WTC11 (cell line): ENCODE measurements around the gene ANKRD30B. TPM values are rescaled to one million over a fixed set of nuclear protein-coding genes. Genes with fewer than 3 reads are reported as not detected.
"Not testable (repeated sequence)": the region's sequence is repeated elsewhere in the genome, so short reads cannot be mapped to it uniquely, and the experiment has no call there.

Experiments
- ATAC-seq: fragments of 200-7000 bp; cut with Tn5 transposase; 2 replicates; pipeline ENCODE4 v1.10.0; 2021; ENCODE audit warnings: mild to moderate bottlenecking, moderate library complexity
- CTCF ChIA-PET: fragments of 300-600 bp; sonication (Branson Sonifier 250); formaldehyde crosslinking; loops from one replicate; lab custom pipeline; 2021; ENCODE audit warnings: antibody characterized with exemption; lab: Charles Lee
- POLR2A ChIA-PET: fragments of 350-600 bp; sonication (Branson Sonifier 250); formaldehyde crosslinking; loops from one replicate; lab custom pipeline; 2021; ENCODE audit warnings: antibody characterized with exemption; lab: Charles Lee
- DNase-seq: peaks from one replicate; pipeline ENCODE4 v3.0.0; 2021; ENCODE audit warnings: low spot score
- H3K27ac Mint-ChIP-seq: 2 replicates; pipeline ENCODE4 v1.8.0; 2021; ENCODE audit warnings: mixed read lengths
- H3K27me3 Mint-ChIP-seq: 2 replicates; pipeline ENCODE4 v1.8.0; 2021; ENCODE audit warnings: low read depth, mild to moderate bottlenecking, moderate library complexity, mixed read lengths
- H3K36me3 Mint-ChIP-seq: 2 replicates; pipeline ENCODE4 v1.8.0; 2021; ENCODE audit warnings: mixed read lengths
- H3K4me1 Mint-ChIP-seq: 2 replicates; pipeline ENCODE4 v1.8.0; 2022; ENCODE audit warnings: mixed read lengths
- H3K4me3 Mint-ChIP-seq: 2 replicates; pipeline ENCODE4 v1.8.0; 2021; ENCODE audit warnings: mild to moderate bottlenecking, moderate library complexity, mixed read lengths
- H3K9me3 Mint-ChIP-seq: 2 replicates; pipeline ENCODE4 v1.8.0; 2021; ENCODE audit warnings: mixed read lengths
- total RNA-seq: library from RNA; stranded (reverse); gene quantifications from 3 replicates; pipeline ENCODE4 v1.2.3, GENCODE V29; 2021

Gene ANKRD30B
- total RNA-seq, 1 experiment from 2014 or later = not detected

GRCh38 chr18:14796876-14797275, 48.9 kb downstream of the ANKRD30B start:
- Mint-ChIP-seq H3K36me3 (peaks cover 21% of the 10 kb centered on the region), H3K9me3 (peaks cover 41% of the 10 kb centered on the region)
- ATAC-seq, H3K27ac Mint-ChIP-seq, POLR2A ChIA-PET, H3K4me1 Mint-ChIP-seq, H3K4me3 Mint-ChIP-seq, DNase-seq, CTCF ChIA-PET, H3K27me3 Mint-ChIP-seq: not testable (repeated sequence)

DNA sequence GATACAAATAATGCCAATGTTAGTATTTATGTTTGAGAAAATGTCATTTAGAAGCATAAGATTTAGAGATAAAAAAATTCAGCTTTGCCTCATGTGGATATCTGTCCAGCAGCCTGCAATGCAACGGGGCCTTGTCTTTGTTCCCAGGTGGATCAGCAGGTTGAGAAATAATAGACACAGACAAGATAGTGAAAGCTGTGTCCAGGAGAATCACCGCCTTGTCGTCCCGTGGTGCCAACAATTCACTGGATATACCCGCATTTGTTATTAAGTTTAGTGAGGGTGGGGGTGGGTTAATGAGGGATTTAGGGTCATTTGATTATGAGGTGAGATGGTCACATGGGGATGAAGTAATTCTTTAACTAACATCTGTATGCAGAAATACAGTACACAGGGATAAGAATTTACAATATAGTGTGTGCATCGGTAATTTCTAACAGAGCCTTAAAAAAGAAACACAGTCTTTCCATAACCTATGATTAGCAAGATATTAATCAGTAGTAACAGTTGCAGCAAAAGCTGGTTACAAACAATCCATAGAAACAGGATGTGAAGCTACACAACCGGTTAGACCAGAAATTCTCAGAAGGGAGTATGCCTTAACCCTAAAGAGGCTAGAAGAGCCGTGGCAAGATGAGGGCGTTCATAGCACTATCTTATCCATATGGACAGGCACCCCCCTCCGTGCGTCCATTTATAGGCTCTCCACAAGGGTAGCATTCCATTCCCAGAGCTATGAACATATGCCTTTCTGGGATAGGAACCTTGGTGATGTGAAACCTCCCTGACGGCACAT, 50.2 kb downstream of the ANKRD30B start:
- H3K27me3 Mint-ChIP-seq, ATAC-seq, CTCF ChIA-PET, POLR2A ChIA-PET, H3K4me3 Mint-ChIP-seq, H3K4me1 Mint-ChIP-seq, DNase-seq, H3K27ac Mint-ChIP-seq: not testable (repeated sequence)
- H3K36me3 Mint-ChIP-seq = peaks cover 15% of the 10 kb centered on the region
- H3K9me3 Mint-ChIP-seq = peaks cover 35% of the 10 kb centered on the region

DNA sequence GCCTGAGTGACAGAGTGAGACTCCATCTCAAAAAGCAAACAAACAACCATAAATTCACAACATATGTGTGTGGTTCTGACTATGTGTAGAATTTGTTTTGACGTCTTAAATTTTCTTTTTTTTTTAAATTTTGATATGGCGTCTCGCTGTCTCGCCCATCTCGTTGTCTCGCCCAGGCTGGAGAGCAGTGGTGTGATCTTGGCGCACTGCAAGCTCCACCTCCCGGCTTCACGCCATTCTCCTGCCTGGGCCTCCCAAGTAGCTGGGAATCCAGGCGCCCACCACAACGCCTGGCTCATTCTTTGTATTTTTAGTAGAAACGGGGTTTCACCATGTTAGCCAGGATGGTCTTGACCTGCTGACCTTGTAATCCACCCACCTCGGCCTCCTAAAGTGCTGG, 63.1 kb downstream of the ANKRD30B start:
- DNase-seq, H3K4me1 Mint-ChIP-seq, H3K4me3 Mint-ChIP-seq, POLR2A ChIA-PET, H3K27me3 Mint-ChIP-seq, CTCF ChIA-PET, ATAC-seq, H3K27ac Mint-ChIP-seq: not testable (repeated sequence)
- Mint-ChIP-seq H3K9me3 (peaks cover 21% of the 10 kb centered on the region), H3K36me3 (peaks cover 25% of the 10 kb centered on the region)

- H3K27ac Mint-ChIP-seq, CTCF ChIA-PET, H3K27me3 Mint-ChIP-seq, DNase-seq, POLR2A ChIA-PET, H3K4me3 Mint-ChIP-seq, H3K4me1 Mint-ChIP-seq, ATAC-seq: not testable (repeated sequence)
- peaks cover 39% of the 10 kb centered on the region for H3K9me3 Mint-ChIP-seq
- H3K36me3 Mint-ChIP-seq = peaks cover 37% of the 10 kb centered on the region
Measured at GRCh38 chr18:14826972-14827632, 79.1 kb downstream of the ANKRD30B start.

GRCh38 chr18:14841607-14842006, 93.6 kb downstream of the ANKRD30B start:
- H3K27me3 Mint-ChIP-seq, H3K4me3 Mint-ChIP-seq, CTCF ChIA-PET, H3K27ac Mint-ChIP-seq, H3K4me1 Mint-ChIP-seq, DNase-seq, POLR2A ChIA-PET, ATAC-seq: not testable (repeated sequence)
- Mint-ChIP-seq H3K9me3 (peaks cover 42% of the 10 kb centered on the region), H3K36me3 (peaks cover 35% of the 10 kb centered on the region)

DNA sequence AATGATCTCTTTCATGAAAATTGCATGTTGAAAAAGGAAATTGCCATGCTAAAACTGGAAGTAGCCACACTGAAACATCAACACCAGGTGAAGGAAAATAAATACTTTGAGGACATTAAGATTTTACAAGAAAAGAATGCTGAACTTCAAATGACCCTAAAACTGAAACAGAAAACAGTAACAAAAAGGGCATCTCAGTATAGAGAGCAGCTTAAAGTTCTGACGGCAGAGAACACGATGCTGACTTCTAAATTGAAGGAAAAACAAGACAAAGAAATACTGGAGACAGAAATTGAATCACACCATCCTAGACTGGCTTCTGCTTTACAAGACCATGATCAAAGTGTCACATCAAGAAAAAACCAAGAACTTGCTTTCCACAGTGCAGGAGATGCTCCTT, 103.6 kb downstream of the ANKRD30B start:
- H3K4me1 Mint-ChIP-seq, DNase-seq, H3K27me3 Mint-ChIP-seq, CTCF ChIA-PET, ATAC-seq, H3K4me3 Mint-ChIP-seq, H3K27ac Mint-ChIP-seq, POLR2A ChIA-PET: not testable (repeated sequence)
- H3K9me3 Mint-ChIP-seq = peaks cover 31% of the 10 kb centered on the region
- H3K36me3 Mint-ChIP-seq = peaks cover 26% of the 10 kb centered on the region

- H3K9me3 Mint-ChIP-seq, ATAC-seq, POLR2A ChIA-PET, H3K27ac Mint-ChIP-seq, CTCF ChIA-PET, H3K27me3 Mint-ChIP-seq, H3K4me3 Mint-ChIP-seq, H3K4me1 Mint-ChIP-seq, DNase-seq: not testable (repeated sequence)
- H3K36me3 Mint-ChIP-seq = peaks cover 12% of the 10 kb centered on the region
Measured at GRCh38 chr18:14855634-14856033, 107.7 kb downstream of the ANKRD30B start.

DNA sequence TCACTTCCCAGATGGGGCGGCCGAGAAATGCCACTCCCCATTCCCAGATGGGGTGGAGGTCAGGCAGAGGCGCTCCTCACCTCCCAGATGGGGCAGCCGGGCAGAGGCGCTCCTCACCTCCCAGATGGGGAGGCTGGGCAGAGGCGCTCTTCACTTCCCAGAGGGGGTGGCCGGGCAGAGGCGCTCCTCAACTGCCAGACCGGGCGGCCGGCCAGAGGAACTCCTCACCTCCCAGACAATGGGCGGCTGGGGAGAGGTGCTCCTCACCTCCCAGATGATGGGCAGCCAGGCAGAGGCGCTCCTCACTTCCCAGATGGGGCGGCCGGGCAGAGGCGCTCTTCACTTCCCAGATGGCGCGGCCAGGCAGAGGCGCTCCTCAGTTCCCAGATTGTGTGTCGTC, 108.3 kb downstream of the ANKRD30B start:
- H3K27ac Mint-ChIP-seq, H3K27me3 Mint-ChIP-seq, H3K4me1 Mint-ChIP-seq, POLR2A ChIA-PET, ATAC-seq, CTCF ChIA-PET, DNase-seq, H3K4me3 Mint-ChIP-seq: not testable (repeated sequence)
- peaks cover 15% of the 10 kb centered on the region for H3K36me3 Mint-ChIP-seq
- H3K9me3 Mint-ChIP-seq = peaks cover 11% of the 10 kb centered on the region

DNA sequence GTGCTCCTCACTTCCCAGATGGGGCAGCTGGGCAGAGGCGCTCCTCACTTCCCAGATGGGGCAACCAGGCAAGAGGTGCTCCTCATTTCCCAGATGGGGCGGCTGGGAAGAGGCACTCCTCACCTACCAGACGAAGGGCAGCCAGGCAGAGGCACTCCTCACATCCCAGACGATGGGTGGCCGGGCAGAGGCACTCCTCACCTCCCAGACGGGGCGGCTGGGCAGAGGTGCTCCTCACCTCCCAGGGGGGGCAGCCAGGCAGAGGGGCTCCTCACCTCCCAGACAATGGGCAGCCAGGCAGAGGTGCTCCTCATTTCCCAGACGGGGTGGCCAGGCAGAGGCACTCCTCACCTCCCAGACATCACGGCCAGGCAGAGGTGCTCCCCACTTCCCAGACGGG, 110.5 kb downstream of the ANKRD30B start:
- CTCF ChIA-PET, H3K4me3 Mint-ChIP-seq, H3K27ac Mint-ChIP-seq, H3K4me1 Mint-ChIP-seq, H3K27me3 Mint-ChIP-seq, POLR2A ChIA-PET, DNase-seq, ATAC-seq: not testable (repeated sequence)
- Mint-ChIP-seq H3K9me3 (peaks cover 18% of the 10 kb centered on the region), H3K36me3 (peaks cover 18% of the 10 kb centered on the region)

- peaks cover 21% of the 10 kb centered on the region for H3K9me3 Mint-ChIP-seq
- H3K27ac Mint-ChIP-seq, ATAC-seq, H3K4me1 Mint-ChIP-seq, H3K27me3 Mint-ChIP-seq, H3K4me3 Mint-ChIP-seq, DNase-seq, CTCF ChIA-PET, POLR2A ChIA-PET: not testable (repeated sequence)
- peaks cover 21% of the 10 kb centered on the region for H3K36me3 Mint-ChIP-seq
Measured at GRCh38 chr18:14859995-14860394, 112.0 kb downstream of the ANKRD30B start.

GRCh38 chr18:14866426-14866825, 118.5 kb downstream of the ANKRD30B start:
- DNase-seq, ATAC-seq, H3K27ac Mint-ChIP-seq, H3K27me3 Mint-ChIP-seq, H3K4me3 Mint-ChIP-seq, H3K4me1 Mint-ChIP-seq, CTCF ChIA-PET, POLR2A ChIA-PET: not testable (repeated sequence)
- peaks cover 36% of the 10 kb centered on the region for H3K9me3 Mint-ChIP-seq
- peaks cover 38% of the 10 kb centered on the region for H3K36me3 Mint-ChIP-seq

- peaks cover 32% of the 10 kb centered on the region for H3K9me3 Mint-ChIP-seq
- CTCF ChIA-PET, DNase-seq, H3K4me1 Mint-ChIP-seq, H3K27me3 Mint-ChIP-seq, POLR2A ChIA-PET, ATAC-seq, H3K27ac Mint-ChIP-seq, H3K4me3 Mint-ChIP-seq: not testable (repeated sequence)
- peaks cover 34% of the 10 kb centered on the region for H3K36me3 Mint-ChIP-seq
Measured at GRCh38 chr18:14867988-14868387, 120.0 kb downstream of the ANKRD30B start.
